HepG2 (cell line): ENCODE measurements around the gene NCOA5. TPM values are rescaled to one million over a fixed set of nuclear protein-coding genes. Genes with fewer than 3 reads are reported as not detected.
A peak's percentile ranks its signal among the peaks of the same experiment; 100 is the strongest.

Source experiments
- ATAC-seq: fragments of 200-7000 bp; cut with Tn5 transposase; 3 replicates; pipeline ENCODE4 v1.9.1; 2020; ENCODE audit warnings: mild to moderate bottlenecking, moderate library complexity
- BruUV-seq: library from RNA; stranded (reverse); fragments of 400-500 nt; replicated peaks from 2 replicates; lab custom pipeline; 2021; lab: Mats Ljungman, UMichigan
- CTCF ChIA-PET: fragments of 300-600 bp; formaldehyde crosslinking; extraction: SDS; loops from one replicate; lab custom pipeline; 2021; ENCODE audit warnings: low total read pairs, inconsistent platforms, low intra/inter-chr PET ratio; lab: Yijun Ruan, JAX
- POLR2A ChIA-PET: fragments of 350-600 bp; sonication (Branson Sonifier 250); formaldehyde crosslinking; loops from one replicate; lab custom pipeline; 2020; ENCODE audit warnings: antibody characterized with exemption, inconsistent platforms; lab: Yijun Ruan, JAX
- DNase-seq: peaks from one replicate; pipeline ENCODE4 v3.0.0-alpha.2; 2015; ENCODE audit warnings: low spot score
- FAIRE-seq: peaks from 3 replicates; lab custom pipeline; 2011; peaks lifted over from hg19 to GRCh38; lab: Jason Lieb, UNC
- H2AFZ ChIP-seq: one replicate; pipeline ENCODE4 v1.6.1; 2011; ENCODE audit warnings: low read length, inconsistent platforms
- H3K27ac ChIP-seq: fragments of 300-600 bp; 3 replicates; pipeline ENCODE4 v1.8.0; 2011; ENCODE audit warnings: mixed run types, mild to moderate bottlenecking, mixed read lengths, low read length, inconsistent platforms; ENCODE audit not compliant: insufficient read depth; ENCODE audit errors: extremely low read length
- H3K27me3 ChIP-seq, 2 experiments: fragments of 200-600 bp in 1 of 2; 2 replicates in 1 of 2; 3 replicates in 1 of 2; pipeline versions ENCODE4 v1.6.0 to v1.8.0; 2011; ENCODE audit warnings: low read length in 2 of 2, mild to moderate bottlenecking in 2 of 2, moderate library complexity in 2 of 2, inconsistent platforms in 1 of 2; ENCODE audit not compliant: insufficient read depth in 2 of 2, control insufficient read depth in 1 of 2
- H3K36me3 ChIP-seq, 2 experiments: fragments of 200-600 bp in 1 of 2; replicated peaks in 1 of 2; 2 replicates in 1 of 2; 3 replicates in 1 of 2; pipeline versions ENCODE4 v1.5.1 to v1.8.0; 2011; ENCODE audit warnings: low read length in 2 of 2, inconsistent platforms in 1 of 2; ENCODE audit not compliant: insufficient read depth in 2 of 2, control insufficient read depth in 1 of 2
- H3K4me1 ChIP-seq: 2 replicates; pipeline ENCODE4 v1.5.1; 2012; ENCODE audit warnings: low read length, inconsistent platforms; ENCODE audit not compliant: insufficient read depth
- H3K4me2 ChIP-seq: 2 replicates; pipeline ENCODE4 v1.6.0; 2011; ENCODE audit warnings: low read depth, low read length, inconsistent platforms
- H3K4me3 ChIP-seq, 3 experiments: fragments of 200-600 bp in 1 of 3; sonication (generic), shearing (Covaris generic) in 1 of 3; replicated peaks in 1 of 3; 2 replicates each; pipeline ENCODE4 v1.5.1; 2011 to 2016; ENCODE audit warnings: low read length in 3 of 3, inconsistent platforms in 2 of 3, low read depth in 2 of 3, mild to moderate bottlenecking in 2 of 3, control low read depth in 1 of 3, mixed read lengths in 1 of 3; ENCODE audit not compliant: insufficient read depth in 1 of 3
- H3K79me2 ChIP-seq: one replicate; pipeline ENCODE4 v1.6.1; 2011; ENCODE audit warnings: low read length, inconsistent platforms; ENCODE audit not compliant: insufficient read depth
- H3K9ac ChIP-seq: 2 replicates; pipeline ENCODE4 v1.6.0; 2011; ENCODE audit warnings: mild to moderate bottlenecking, low read depth, low read length, inconsistent platforms; ENCODE audit not compliant: insufficient read depth
- H3K9me3 ChIP-seq: 2 replicates; pipeline ENCODE4 v1.5.1; 2012; ENCODE audit warnings: mild to moderate bottlenecking, low read length
- H4K20me1 ChIP-seq: 2 replicates; pipeline ENCODE4 v1.6.0; 2011; ENCODE audit warnings: inconsistent platforms, mild to moderate bottlenecking, low read length, moderate library complexity; ENCODE audit not compliant: insufficient read depth
- ARHGAP35 ChIP-seq: sonication (generic); formaldehyde crosslinking; IDR thresholded peaks from 2 replicates; pipeline ENCODE4 v1.9.0; 2022; ENCODE audit warnings: mild to moderate bottlenecking, inconsistent platforms, moderate library complexity, missing genetic modification reagents, borderline replicate concordance
- MAFF ChIP-seq: IDR thresholded peaks from 2 replicates; pipeline ENCODE4 v1.6.1; 2011; ENCODE audit warnings: low read depth, low read length, improper control_type of control experiment
- MAFK ChIP-seq, 2 experiments: IDR thresholded peaks in 1 of 2; conservative IDR thresholded peaks in 1 of 2; 2 replicates each; pipeline ENCODE4 v1.6.1; 2011; ENCODE audit warnings: improper control_type of control experiment in 2 of 2, low read length in 2 of 2
- MED13 ChIP-seq: sonication (generic); formaldehyde crosslinking; IDR thresholded peaks from 2 replicates; pipeline ENCODE4 v1.5.0; 2020; ENCODE audit warnings: missing genetic modification reagents
- MYNN ChIP-seq: sonication (generic); formaldehyde crosslinking; IDR thresholded peaks from 2 replicates; pipeline ENCODE4 v1.4.0; 2020; ENCODE audit warnings: mild to moderate bottlenecking, low read depth, missing genetic modification reagents
- ZNF616 ChIP-seq: sonication (generic); formaldehyde crosslinking; IDR thresholded peaks from 2 replicates; pipeline ENCODE4 v1.5.0; 2020; ENCODE audit warnings: low read depth, mild to moderate bottlenecking, missing genetic modification reagents
- WGBS: methylation state at CpG from one replicate; pipeline ENCODE4 v1.1.6; 2017; ENCODE audit warnings: low lambda C conversion rate; 5-methylcytosine and 5-hydroxymethylcytosine counted together
- in situ Hi-C: cut with HindIII; loops from 2 replicates; pipeline ENCODE4 v1.10.0; 2017; ENCODE audit warnings: low pct_unique_long_range_greater_than_20kb; ENCODE audit not compliant: extremely low pct_ligation_motif_present
- intact Hi-C: fragments of 100-400 bp; cut with micrococcal nuclease; formaldehyde crosslinking; loops from one replicate; pipeline ENCODE4 v1.10.0; 2022; ENCODE audit not compliant: unreplicated experiment
- polyA plus RNA-seq, 8 experiments: library from polyadenylated mRNA; depleted of rRNA in 3 of 8; stranded (reverse) in 7 of 8; unstranded in 1 of 8; fragments of >200 nt; fragmentation: Illumina TruSeq in 4 of 8; extraction: Trizol in 4 of 8; gene quantifications; 2 replicates each; pipeline versions ENCODE4 v1.2.1 to v1.2.3, GENCODE V29; 2011 to 2016; ENCODE audit warnings: low read depth in 4 of 8, missing spikeins in 1 of 8, mixed read lengths in 1 of 8; ENCODE audit not compliant: insufficient read depth in 1 of 8
- total RNA-seq, 5 experiments: library from RNA; depleted of rRNA; stranded (reverse); fragments of >200 nt; fragmentation: Illumina TruSeq; extraction: Trizol; gene quantifications; 2 replicates each; pipeline ENCODE4 v1.2.3, GENCODE V29; 2016; ENCODE audit warnings: low read depth in 1 of 5
- TF ChIP-seq, protein P1 (sequence below): fragments of 450-650 bp; IDR thresholded peaks from 2 replicates; pipeline ENCODE4 v1.6.1; 2016
- TF ChIP-seq, protein P2 (sequence below): sonication (generic); formaldehyde crosslinking; IDR thresholded peaks from 2 replicates; pipeline ENCODE4 v1.9.0; 2021; ENCODE audit warnings: missing genetic modification reagents, borderline replicate concordance
- TF ChIP-seq, protein P3 (sequence below): IDR thresholded peaks from 2 replicates; pipeline ENCODE4 v1.6.1; 2012; ENCODE audit warnings: inconsistent platforms
- TF ChIP-seq, protein P4 (sequence below): sonication (generic); formaldehyde crosslinking; IDR thresholded peaks from 2 replicates; pipeline ENCODE4 v1.8.1; 2023; ENCODE audit warnings: mild to moderate bottlenecking, missing genetic modification reagents

Gene NCOA5
- total and polyA plus RNA-seq, 2 of the 13 experiments (the other 11 are each of a cell fraction or from before 2014, with no cell fraction given): 16.5 to 28.4 TPM

DNA sequence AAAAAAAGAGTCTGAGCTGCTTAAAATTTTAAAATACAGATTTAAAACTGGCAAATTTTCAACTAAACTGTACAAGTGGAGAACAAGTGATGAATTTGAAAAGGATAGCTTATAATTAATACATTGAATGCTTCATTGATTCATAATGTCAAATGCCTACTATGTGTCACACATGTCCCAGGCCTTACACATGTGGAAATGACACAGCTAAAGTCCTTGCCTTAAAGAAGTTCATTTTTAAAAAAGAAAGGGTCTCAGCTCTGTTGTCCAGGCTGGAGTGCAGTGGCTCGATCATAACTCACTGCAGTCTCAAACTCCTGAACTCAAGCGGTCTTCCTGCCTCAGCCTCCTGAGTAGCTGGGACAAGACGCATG, 5.0 kb downstream of the NCOA5 start (continued):
- TF ChIP-seq, protein P1, sequence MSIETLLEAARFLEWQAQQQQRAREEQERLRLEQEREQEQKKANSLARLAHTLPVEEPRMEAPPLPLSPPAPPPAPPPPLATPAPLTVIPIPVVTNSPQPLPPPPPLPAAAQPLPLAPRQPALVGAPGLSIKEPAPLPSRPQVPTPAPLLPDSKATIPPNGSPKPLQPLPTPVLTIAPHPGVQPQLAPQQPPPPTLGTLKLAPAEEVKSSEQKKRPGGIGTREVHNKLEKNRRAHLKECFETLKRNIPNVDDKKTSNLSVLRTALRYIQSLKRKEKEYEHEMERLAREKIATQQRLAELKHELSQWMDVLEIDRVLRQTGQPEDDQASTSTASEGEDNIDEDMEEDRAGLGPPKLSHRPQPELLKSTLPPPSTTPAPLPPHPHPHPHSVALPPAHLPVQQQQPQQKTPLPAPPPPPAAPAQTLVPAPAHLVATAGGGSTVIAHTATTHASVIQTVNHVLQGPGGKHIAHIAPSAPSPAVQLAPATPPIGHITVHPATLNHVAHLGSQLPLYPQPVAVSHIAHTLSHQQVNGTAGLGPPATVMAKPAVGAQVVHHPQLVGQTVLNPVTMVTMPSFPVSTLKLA: 0 out of 2 replicates have a peak, but pooled peaks have one; percentile 2
- TF ChIP-seq ARHGAP35 (CRISPR knock-in tag) (no peak), ZNF616 (CRISPR knock-in tag) (no peak), MED13 (CRISPR knock-in tag) (no peak), MYNN (CRISPR knock-in tag) (no peak)
- TF ChIP-seq, protein P2, sequence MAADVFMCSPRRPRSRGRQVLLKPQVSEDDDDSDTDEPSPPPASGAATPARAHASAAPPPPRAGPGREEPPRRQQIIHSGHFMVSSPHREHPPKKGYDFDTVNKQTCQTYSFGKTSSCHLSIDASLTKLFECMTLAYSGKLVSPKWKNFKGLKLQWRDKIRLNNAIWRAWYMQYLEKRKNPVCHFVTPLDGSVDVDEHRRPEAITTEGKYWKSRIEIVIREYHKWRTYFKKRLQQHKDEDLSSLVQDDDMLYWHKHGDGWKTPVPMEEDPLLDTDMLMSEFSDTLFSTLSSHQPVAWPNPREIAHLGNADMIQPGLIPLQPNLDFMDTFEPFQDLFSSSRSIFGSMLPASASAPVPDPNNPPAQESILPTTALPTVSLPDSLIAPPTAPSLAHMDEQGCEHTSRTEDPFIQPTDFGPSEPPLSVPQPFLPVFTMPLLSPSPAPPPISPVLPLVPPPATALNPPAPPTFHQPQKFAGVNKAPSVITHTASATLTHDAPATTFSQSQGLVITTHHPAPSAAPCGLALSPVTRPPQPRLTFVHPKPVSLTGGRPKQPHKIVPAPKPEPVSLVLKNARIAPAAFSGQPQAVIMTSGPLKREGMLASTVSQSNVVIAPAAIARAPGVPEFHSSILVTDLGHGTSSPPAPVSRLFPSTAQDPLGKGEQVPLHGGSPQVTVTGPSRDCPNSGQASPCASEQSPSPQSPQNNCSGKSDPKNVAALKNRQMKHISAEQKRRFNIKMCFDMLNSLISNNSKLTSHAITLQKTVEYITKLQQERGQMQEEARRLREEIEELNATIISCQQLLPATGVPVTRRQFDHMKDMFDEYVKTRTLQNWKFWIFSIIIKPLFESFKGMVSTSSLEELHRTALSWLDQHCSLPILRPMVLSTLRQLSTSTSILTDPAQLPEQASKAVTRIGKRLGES (CRISPR knock-in tag): no peak
- TF ChIP-seq, protein P3, sequence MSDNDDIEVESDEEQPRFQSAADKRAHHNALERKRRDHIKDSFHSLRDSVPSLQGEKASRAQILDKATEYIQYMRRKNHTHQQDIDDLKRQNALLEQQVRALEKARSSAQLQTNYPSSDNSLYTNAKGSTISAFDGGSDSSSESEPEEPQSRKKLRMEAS: no peak
- TF ChIP-seq, all 625 proteins: peak for 5

DNA sequence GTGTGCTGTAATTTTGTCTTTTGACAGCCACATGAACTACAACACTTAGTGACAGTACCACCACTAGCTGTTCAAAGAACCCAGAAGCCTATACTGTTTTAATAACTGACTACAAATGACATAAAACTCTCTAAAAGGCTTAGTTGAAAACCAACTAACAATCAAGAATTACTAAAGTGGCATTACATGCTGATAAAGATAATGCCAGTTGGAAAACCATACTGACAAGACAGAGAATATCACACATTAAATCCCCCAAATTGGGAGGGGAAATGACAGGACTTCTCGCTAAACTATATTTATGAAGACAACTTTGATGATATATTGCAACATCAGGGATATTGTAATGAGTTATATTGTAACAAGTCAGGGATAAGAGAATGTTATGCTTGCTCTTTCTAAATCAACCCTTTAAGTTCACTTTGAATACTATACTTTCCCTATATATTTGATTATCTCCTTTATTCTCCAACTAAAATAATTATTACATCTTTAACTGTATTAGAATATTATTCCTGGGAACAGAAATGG, 6.2 kb downstream of the NCOA5 start:
- H3K9ac ChIP-seq: no peak overlapping the region
- no peaks in the 10 kb centered on the region for H3K9me3 ChIP-seq
- POLR2A ChIA-PET: no interaction called here
- FAIRE-seq: no peak
- H3K4me2 ChIP-seq: no peak overlapping the region
- no TSS peak for BruUV-seq
- H4K20me1 ChIP-seq: peaks cover 77% of the 10 kb centered on the region
- H3K4me1 ChIP-seq: peaks cover 46% of the 10 kb centered on the region
- intact Hi-C loops (no loop called here), in situ Hi-C loops (no loop called here)
- whole genome bisulfite sequencing: 96% methylated on average over 1 of the region's 1 CpG
- H3K27me3 ChIP-seq: no peaks in the 10 kb centered on the region
- no peak overlapping the region for H2AFZ ChIP-seq
- no peak overlapping the region for H3K4me3 ChIP-seq
- TF ChIP-seq, protein P4, sequence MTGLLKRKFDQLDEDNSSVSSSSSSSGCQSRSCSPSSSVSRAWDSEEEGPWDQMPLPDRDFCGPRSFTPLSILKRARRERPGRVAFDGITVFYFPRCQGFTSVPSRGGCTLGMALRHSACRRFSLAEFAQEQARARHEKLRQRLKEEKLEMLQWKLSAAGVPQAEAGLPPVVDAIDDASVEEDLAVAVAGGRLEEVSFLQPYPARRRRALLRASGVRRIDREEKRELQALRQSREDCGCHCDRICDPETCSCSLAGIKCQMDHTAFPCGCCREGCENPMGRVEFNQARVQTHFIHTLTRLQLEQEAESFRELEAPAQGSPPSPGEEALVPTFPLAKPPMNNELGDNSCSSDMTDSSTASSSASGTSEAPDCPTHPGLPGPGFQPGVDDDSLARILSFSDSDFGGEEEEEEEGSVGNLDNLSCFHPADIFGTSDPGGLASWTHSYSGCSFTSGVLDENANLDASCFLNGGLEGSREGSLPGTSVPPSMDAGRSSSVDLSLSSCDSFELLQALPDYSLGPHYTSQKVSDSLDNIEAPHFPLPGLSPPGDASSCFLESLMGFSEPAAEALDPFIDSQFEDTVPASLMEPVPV (CRISPR knock-in tag): no peak
- TF ChIP-seq MAFF: peak; percentile 63
- TF ChIP-seq MAFK (conservative IDR thresholded peaks at IDR 0.05 in 1 of 2, IDR thresholded peaks at IDR 0.05 in 1 of 2; ENCODE audit: low read length in 2 of 2): peak; percentile 50 to 62; a peak in 3 of 4 replicates
- TF ChIP-seq, all 625 proteins: peak for 2
- no peak for DNase-seq
- Histone ChIP-seq H3K27ac (no peak overlapping the region), H3K36me3 (peaks cover 6 to 11% of the 10 kb centered on the region in 2 experiments), H3K79me2 (peaks cover 100% of the 10 kb centered on the region)
- CTCF ChIA-PET: no interaction called here
- no peak for ATAC-seq
